Liver (tissue), 3 donors: ENCODE measurements around the gene SKI.

ENCODE experiments used
- CTCF ChIP-seq: fragments of 150-350 bp; IDR thresholded peaks from 2 replicates; pipeline ENCODE4 v1.5.1; 2017; ENCODE audit warnings: improper control_type of control experiment, low read depth, low read length; ENCODE audit not compliant: missing input control
- SP1 ChIP-seq: IDR thresholded peaks from 2 replicates; pipeline ENCODE4 v1.6.1; 2018; ENCODE audit warnings: antibody characterized with exemption, mild to moderate bottlenecking
- donor health status: healthy.
- donor health status: healthy.

- TF ChIP-seq CTCF (no peak), SP1 (no peak)
Observed at GRCh38 chr1:2355373-2356261, 127.5 kb downstream of the SKI start.
